HG02970 (cell line): ENCODE measurements around the gene ESR1.
"Not testable (repeated sequence)": the region's sequence is repeated elsewhere in the genome, so short reads cannot be mapped to it uniquely, and the experiment has no call there.

ENCODE experiments used
- ATAC-seq: cut with Tn5 transposase; IDR thresholded peaks from one replicate; pipeline ENCODE4 v1.9.1; 2021; ENCODE audit warnings: mild to moderate bottlenecking, moderate library complexity, moderate number of reproducible peaks; ENCODE audit not compliant: unreplicated experiment, low FRiP score

Gene ESR1

GRCh38 chr6:151963001-151963400 lies 155.5 kb downstream of the ESR1 start:
- ATAC-seq, result no peak

GRCh38 chr6:151964412-151964811 lies 156.9 kb downstream of the ESR1 start:
- ATAC-seq, result not testable (repeated sequence)

- ATAC-seq, result no peak
Measured at GRCh38 chr6:151974061-151974617, 166.7 kb downstream of the ESR1 start.

- ATAC-seq, result no peak
Measured at GRCh38 chr6:151975795-151976194, 168.3 kb downstream of the ESR1 start.

GRCh38 chr6:151988199-151988598 lies 180.7 kb downstream of the ESR1 start:
- ATAC-seq, result not testable (repeated sequence)

GRCh38 chr6:151992091-151992490 lies 184.6 kb downstream of the ESR1 start:
- ATAC-seq, result no peak

- ATAC-seq, result no peak
Measured at GRCh38 chr6:151993364-151993763, 185.9 kb downstream of the ESR1 start.

- no peak for ATAC-seq
Measured at GRCh38 chr6:151998784-151999183, 191.3 kb downstream of the ESR1 start.

GRCh38 chr6:151999194-151999593 lies 191.7 kb downstream of the ESR1 start:
- ATAC-seq, result no peak

- ATAC-seq, result no peak
Measured at GRCh38 chr6:152001408-152001807, 193.9 kb downstream of the ESR1 start.

- ATAC-seq, result no peak
Measured at GRCh38 chr6:152002306-152002705, 194.8 kb downstream of the ESR1 start.

GRCh38 chr6:152004036-152004566 lies 196.6 kb downstream of the ESR1 start:
- ATAC-seq, result no peak

GRCh38 chr6:152004896-152005295 lies 197.4 kb downstream of the ESR1 start:
- no peak for ATAC-seq

GRCh38 chr6:152008779-152009178 lies 201.3 kb downstream of the ESR1 start:
- ATAC-seq, result no peak

GRCh38 chr6:152012227-152012626 lies 204.7 kb downstream of the ESR1 start:
- ATAC-seq, result no peak

GRCh38 chr6:152018876-152019275 lies 211.4 kb downstream of the ESR1 start:
- no peak for ATAC-seq

GRCh38 chr6:152022303-152022702 lies 214.8 kb downstream of the ESR1 start:
- ATAC-seq, result no peak

GRCh38 chr6:152023613-152024012 lies 216.1 kb downstream of the ESR1 start:
- no peak for ATAC-seq

GRCh38 chr6:152026291-152026690 lies 218.8 kb downstream of the ESR1 start:
- ATAC-seq, result no peak

- not testable (repeated sequence) for ATAC-seq
Measured at GRCh38 chr6:152026744-152027143, 219.3 kb downstream of the ESR1 start.

- not testable (repeated sequence) for ATAC-seq
Measured at GRCh38 chr6:152033765-152034164, 226.3 kb downstream of the ESR1 start.

- ATAC-seq, result no peak
Measured at GRCh38 chr6:152034631-152035030, 227.1 kb downstream of the ESR1 start.

GRCh38 chr6:152046118-152046517 lies 238.6 kb downstream of the ESR1 start:
- no peak for ATAC-seq
